Tibial nerve (tissue), 4 donors: Measurements from ENCODE around the gene ZP1. TPM values are rescaled to one million over a fixed set of nuclear protein-coding genes. Genes with fewer than 3 reads are reported as not detected.

Source experiments
- DNase-seq, 2 donors: peaks; one replicate each; pipeline ENCODE4 v3.0.0-alpha.2; 2019; ENCODE audit warnings: low spot score in 2 of 2
- H3K27ac ChIP-seq, 4 donors: fragments of 200-600 bp; sonication (generic) in 3 of 4; one replicate each; pipeline ENCODE4 v1.5.1; 2017 to 2019; ENCODE audit warnings: mild to moderate bottlenecking in 1 of 4
- H3K27me3 ChIP-seq, 2 donors: fragments of 200-600 bp; sonication (generic) in 1 of 2; one replicate each; pipeline versions ENCODE4 v1.5.1 to v1.6.0; 2017 to 2019
- H3K36me3 ChIP-seq, 3 donors: fragments of 200-600 bp; sonication (generic); one replicate each; pipeline ENCODE4 v1.5.1; 2018 to 2019
- H3K4me1 ChIP-seq, 4 donors: fragments of 200-600 bp; sonication (generic) in 3 of 4; one replicate each; pipeline ENCODE4 v1.5.1; 2017 to 2019
- H3K4me3 ChIP-seq, 4 donors: fragments of 200-600 bp; sonication (generic) in 3 of 4; one replicate each; pipeline ENCODE4 v1.5.1; 2017 to 2019; ENCODE audit warnings: mild to moderate bottlenecking in 1 of 4, moderate library complexity in 1 of 4
- H3K9me3 ChIP-seq, 4 donors: fragments of 200-600 bp; sonication (generic) in 3 of 4; one replicate each; pipeline ENCODE4 v1.5.1; 2017 to 2019
- CTCF ChIP-seq, 5 experiments: fragments of 200-600 bp in 3 of 5; fragments of 450-650 bp in 2 of 5; sonication (generic) in 3 of 5; IDR thresholded peaks; one replicate each; pipeline ENCODE4 v1.5.1; 2016 to 2019; ENCODE audit warnings: antibody characterized with exemption in 5 of 5, mild to moderate bottlenecking in 3 of 5, moderate library complexity in 2 of 5
- EP300 ChIP-seq, 2 donors: sonication (generic); formaldehyde crosslinking; IDR thresholded peaks; one replicate each; pipeline ENCODE4 v1.6.1; 2017; ENCODE audit warnings: antibody characterized with exemption in 2 of 2, mild to moderate bottlenecking in 1 of 2
- POLR2A ChIP-seq, 2 donors: fragments of 450-650 bp; IDR thresholded peaks; one replicate each; pipeline ENCODE4 v1.6.1; 2017; ENCODE audit warnings: antibody characterized with exemption in 2 of 2, mild to moderate bottlenecking in 2 of 2, moderate library complexity in 2 of 2
- WGBS, 2 donors: methylation state at CpG; one replicate each; pipeline ENCODE4 v1.1.5; 2018; 5-methylcytosine and 5-hydroxymethylcytosine counted together
- total RNA-seq, 4 donors: library from RNA; depleted of rRNA; stranded (reverse); fragments of >200 nt; gene quantifications; one replicate each; pipeline ENCODE4 v1.1.0, GENCODE V29; 2016

ZP1 gene
- total RNA-seq, 4 donors from 2014 or later = not detected

DNA sequence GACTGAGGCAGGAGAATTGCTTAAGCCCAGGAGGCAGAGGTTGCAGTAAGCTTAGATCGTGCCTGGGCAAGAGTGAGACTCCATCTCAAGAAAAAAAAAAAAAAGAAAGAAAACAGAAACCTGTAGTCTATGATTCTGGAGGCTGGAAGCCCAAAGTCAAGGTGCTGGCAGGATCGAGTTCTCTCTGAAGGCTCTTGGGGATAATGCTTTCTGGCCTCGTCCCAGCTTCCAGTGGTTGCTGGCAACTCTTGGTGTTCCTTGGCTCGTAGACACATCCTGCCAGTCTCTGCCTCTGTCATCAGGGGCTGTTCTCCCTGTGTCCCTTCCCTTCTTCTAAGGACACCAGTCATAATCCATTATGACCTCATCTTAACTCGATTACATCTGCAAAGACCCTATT, 42.2 kb upstream of the ZP1 start:
- Histone ChIP-seq H3K27me3 (no peaks in the 10 kb centered on the region), H3K4me1 (no peaks in the 10 kb centered on the region), H3K27ac (no peak overlapping the region), H3K36me3 (no peaks in the 10 kb centered on the region), H3K9me3 (no peaks in the 10 kb centered on the region), H3K4me3 (no peak overlapping the region)
- no peak for DNase-seq
- 80 to 88% methylated on average over 5 of the region's 5 CpGs for whole genome bisulfite sequencing, 2 donors
- TF ChIP-seq EP300 (IDR thresholded peaks at IDR 0.05) = no peak
- TF ChIP-seq CTCF (IDR thresholded peaks at IDR 0.05) = no peak
- no peak for TF ChIP-seq POLR2A (IDR thresholded peaks at IDR 0.05)

GRCh38 chr11:60825790-60826189, 41.6 kb upstream of the ZP1 start:
- DNase-seq = no peak
- Histone ChIP-seq H3K4me1 (no peaks in the 10 kb centered on the region), H3K27me3 (no peaks in the 10 kb centered on the region), H3K9me3 (no peaks in the 10 kb centered on the region), H3K36me3 (no peaks in the 10 kb centered on the region), H3K27ac (no peak overlapping the region), H3K4me3 (no peak overlapping the region)
- no peak for TF ChIP-seq POLR2A (IDR thresholded peaks at IDR 0.05)
- no peak for TF ChIP-seq EP300 (IDR thresholded peaks at IDR 0.05)
- no peak for TF ChIP-seq CTCF (IDR thresholded peaks at IDR 0.05)
- 78 to 94% methylated on average over 1 to 5 of the region's 6 CpGs for WGBS, 2 donors

DNA sequence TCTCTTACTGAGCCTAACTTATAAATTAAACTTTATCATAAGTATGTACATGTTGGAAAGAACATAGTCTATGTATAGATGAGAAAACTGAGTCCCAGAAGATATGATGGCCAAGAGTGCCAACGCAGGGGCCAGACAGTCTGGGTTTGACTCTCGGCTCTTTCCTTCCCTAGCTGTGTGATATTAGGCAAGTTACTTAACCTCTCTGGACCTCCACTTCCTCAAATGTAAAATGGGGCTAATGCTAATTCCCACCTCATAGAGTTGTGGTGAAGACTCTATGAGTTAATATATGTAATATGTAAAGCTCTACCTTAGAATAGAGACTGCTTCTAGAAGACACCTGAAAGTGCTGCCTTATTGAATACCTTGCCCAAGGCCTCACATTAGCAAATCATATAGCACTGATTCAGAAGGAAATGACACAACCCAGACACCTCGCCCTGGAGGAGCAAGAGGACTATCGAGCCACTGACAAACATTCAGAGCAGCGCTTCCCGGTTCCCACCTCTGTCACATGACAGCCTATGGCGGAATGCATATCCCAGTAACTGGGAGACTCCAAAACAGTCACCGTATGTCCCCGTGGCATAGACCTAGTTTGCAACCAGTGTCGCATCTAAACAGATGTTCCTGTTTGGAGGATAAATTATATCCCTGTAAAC, 36.7 kb upstream of the ZP1 start:
- Histone ChIP-seq H3K27me3 (no peaks in the 10 kb centered on the region), H3K4me3 (no peak overlapping the region), H3K36me3 (no peaks in the 10 kb centered on the region), H3K27ac (no peak overlapping the region), H3K4me1 (no peaks in the 10 kb centered on the region), H3K9me3 (no peaks in the 10 kb centered on the region)
- DNase-seq = no peak
- no peak for TF ChIP-seq CTCF (IDR thresholded peaks at IDR 0.05)
- TF ChIP-seq EP300 (IDR thresholded peaks at IDR 0.05) = no peak
- TF ChIP-seq POLR2A (IDR thresholded peaks at IDR 0.05) = no peak
- 47 to 53% methylated on average over 10 of the region's 10 CpGs for WGBS, 2 donors

- peak; percentile 80 to 89 for DNase-seq
- H3K36me3 ChIP-seq = no peaks in the 10 kb centered on the region
- H3K9me3 ChIP-seq = no peaks in the 10 kb centered on the region
- no peak overlapping the region for H3K27ac ChIP-seq
- H3K4me1 ChIP-seq = no peaks in the 10 kb centered on the region
- no peak overlapping the region for H3K4me3 ChIP-seq
- H3K27me3 ChIP-seq = no peaks in the 10 kb centered on the region
- 17 to 42% methylated on average over 3 to 8 of the region's 8 CpGs for WGBS, 2 donors
- TF ChIP-seq CTCF (IDR thresholded peaks at IDR 0.05) (peak; percentile 83 to 96 (median 92)), EP300 (IDR thresholded peaks at IDR 0.05) (peak in 1 of 2 donors; percentile 26), POLR2A (IDR thresholded peaks at IDR 0.05) (no peak)
These were observed 36.2 kb upstream of the ZP1 start for GRCh38 chr11:60831143-60831500.

- no peaks in the 10 kb centered on the region for H3K9me3 ChIP-seq
- 48 to 50% methylated on average over 7 of the region's 7 CpGs for WGBS, 2 donors
These were observed 35.8 kb upstream of the ZP1 start for GRCh38 chr11:60831501-60832079.

More at GRCh38 chr11:60831501-60832079, 35.8 kb upstream of the ZP1 start:
- TF ChIP-seq EP300 (IDR thresholded peaks at IDR 0.05) (no peak), POLR2A (IDR thresholded peaks at IDR 0.05) (no peak), CTCF (IDR thresholded peaks at IDR 0.05) (no peak)
- Histone ChIP-seq H3K4me1 (no peaks in the 10 kb centered on the region), H3K36me3 (no peaks in the 10 kb centered on the region), H3K27ac (no peak overlapping the region), H3K4me3 (no peak overlapping the region), H3K27me3 (no peaks in the 10 kb centered on the region)
- DNase-seq = no peak
